Brain microvascular endothelial cell (primary cell): ENCODE results near the gene STRIP1.

Experiments used
- DNase-seq: peaks from one replicate; pipeline ENCODE4 v3.0.0-alpha.2; 2020
- H3K27ac ChIP-seq: fragments of 250-450 bp; sonication (Bioruptor Pico); 2 replicates; pipeline ENCODE4 v1.5.1; 2020; ENCODE audit warnings: mild to moderate bottlenecking, moderate library complexity
- H3K27me3 ChIP-seq: fragments of 250-450 bp; sonication (Bioruptor Pico); replicated peaks from 2 replicates; pipeline ENCODE4 v1.5.1; 2020; ENCODE audit warnings: mild to moderate bottlenecking
- H3K36me3 ChIP-seq: fragments of 250-450 bp; sonication (Bioruptor Pico); replicated peaks from 2 replicates; pipeline ENCODE4 v1.5.1; 2020; ENCODE audit warnings: mild to moderate bottlenecking
- H3K4me3 ChIP-seq: 2 replicates; pipeline ENCODE4 v1.5.1; 2011; ENCODE audit warnings: low read depth, mild to moderate bottlenecking, control low read depth, low read length, moderate library complexity
- in situ Hi-C: cut with HindIII; loops from 2 replicates; pipeline ENCODE4 v1.10.0; 2017; ENCODE audit warnings: low sequenced_read_pairs, low pct_ligation_motif_present
- TF ChIP-seq, protein P1 (sequence below): IDR thresholded peaks from 2 replicates; pipeline ENCODE4 v1.5.1; 2011; ENCODE audit warnings: low read depth, mild to moderate bottlenecking, moderate library complexity, low read length, control low read depth, inconsistent platforms; ENCODE audit errors: missing control alignments

STRIP1 gene

DNA sequence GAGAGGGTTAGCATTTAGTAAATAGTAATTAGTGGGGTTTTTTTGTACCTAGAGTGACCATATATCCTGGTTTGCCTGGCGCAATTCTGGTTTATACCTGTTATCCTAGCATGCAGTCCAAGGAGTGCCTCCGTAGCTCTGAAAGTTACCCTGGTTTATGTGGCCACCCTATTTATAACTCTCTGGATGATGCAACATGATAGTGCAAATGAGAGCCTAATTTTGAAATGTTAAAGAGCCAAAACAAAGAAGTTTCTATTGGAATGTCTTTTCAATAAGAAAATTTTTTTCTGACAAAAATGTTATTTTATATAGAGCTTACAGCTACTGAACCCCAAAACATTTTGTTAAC is 44.1 kb upstream of the STRIP1 start:
- no peak for DNase-seq
- in situ Hi-C loops = no loop called here
- Histone ChIP-seq H3K4me3 (no peak overlapping the region), H3K27ac (no peak overlapping the region), H3K27me3 (no peaks in the 10 kb centered on the region), H3K36me3 (peaks cover under 1% of the 10 kb centered on the region)
- TF ChIP-seq, protein P1, sequence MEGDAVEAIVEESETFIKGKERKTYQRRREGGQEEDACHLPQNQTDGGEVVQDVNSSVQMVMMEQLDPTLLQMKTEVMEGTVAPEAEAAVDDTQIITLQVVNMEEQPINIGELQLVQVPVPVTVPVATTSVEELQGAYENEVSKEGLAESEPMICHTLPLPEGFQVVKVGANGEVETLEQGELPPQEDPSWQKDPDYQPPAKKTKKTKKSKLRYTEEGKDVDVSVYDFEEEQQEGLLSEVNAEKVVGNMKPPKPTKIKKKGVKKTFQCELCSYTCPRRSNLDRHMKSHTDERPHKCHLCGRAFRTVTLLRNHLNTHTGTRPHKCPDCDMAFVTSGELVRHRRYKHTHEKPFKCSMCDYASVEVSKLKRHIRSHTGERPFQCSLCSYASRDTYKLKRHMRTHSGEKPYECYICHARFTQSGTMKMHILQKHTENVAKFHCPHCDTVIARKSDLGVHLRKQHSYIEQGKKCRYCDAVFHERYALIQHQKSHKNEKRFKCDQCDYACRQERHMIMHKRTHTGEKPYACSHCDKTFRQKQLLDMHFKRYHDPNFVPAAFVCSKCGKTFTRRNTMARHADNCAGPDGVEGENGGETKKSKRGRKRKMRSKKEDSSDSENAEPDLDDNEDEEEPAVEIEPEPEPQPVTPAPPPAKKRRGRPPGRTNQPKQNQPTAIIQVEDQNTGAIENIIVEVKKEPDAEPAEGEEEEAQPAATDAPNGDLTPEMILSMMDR = no peak

DNA sequence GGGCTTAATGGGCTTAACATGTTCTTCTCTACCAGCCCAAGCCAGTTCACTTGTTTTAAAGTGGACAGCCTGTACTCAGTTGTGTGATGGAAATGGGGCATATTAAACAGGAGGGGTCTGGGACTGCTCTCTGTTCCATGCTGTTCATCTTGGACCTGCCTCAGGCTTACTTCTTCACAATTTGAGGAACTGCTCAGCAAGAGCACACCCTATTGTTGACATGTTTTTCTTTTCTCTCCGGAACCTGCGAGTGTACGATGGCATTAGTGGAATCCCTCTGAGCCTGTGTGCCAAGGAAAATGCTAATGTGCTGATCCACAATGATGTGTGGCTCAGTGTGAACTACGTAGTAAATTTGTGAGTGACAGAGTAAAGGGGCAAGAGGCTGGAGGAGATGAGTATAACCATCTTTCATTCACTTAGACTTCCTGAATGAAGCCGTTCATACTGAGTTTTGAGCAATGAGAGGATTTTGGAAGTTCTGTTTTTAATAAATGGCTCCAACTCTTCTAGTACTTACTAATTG is 43.0 kb upstream of the STRIP1 start:
- no peak for DNase-seq
- TF ChIP-seq, protein P1 = no peak
- H3K27me3 ChIP-seq = no peaks in the 10 kb centered on the region
- H3K27ac ChIP-seq = no peak overlapping the region
- H3K4me3 ChIP-seq = no peak overlapping the region
- in situ Hi-C loops = no loop called here
- peaks cover 8% of the 10 kb centered on the region for H3K36me3 ChIP-seq

DNA sequence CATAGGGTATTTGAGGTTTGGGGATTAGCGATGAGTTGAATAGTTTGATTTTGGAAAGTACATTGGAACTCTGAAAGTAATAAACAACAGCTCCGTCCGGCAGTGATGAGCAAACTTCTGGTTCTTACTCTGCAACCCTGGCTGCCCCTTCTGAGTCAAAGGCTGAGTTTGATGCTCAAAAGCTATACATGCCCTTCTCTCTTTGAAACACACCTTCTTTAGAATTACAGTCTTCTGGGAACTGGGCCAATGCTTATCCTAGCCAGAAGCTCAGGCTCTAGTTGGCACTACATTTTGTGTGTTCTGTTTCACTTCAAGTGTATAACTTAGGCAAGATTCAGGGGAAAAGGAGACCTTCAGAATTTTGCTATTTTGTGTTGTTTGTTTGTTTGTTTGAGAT is 40.5 kb upstream of the STRIP1 start:
- Histone ChIP-seq H3K27ac (no peak overlapping the region), H3K27me3 (no peaks in the 10 kb centered on the region), H3K4me3 (no peak overlapping the region), H3K36me3 (peaks cover 8% of the 10 kb centered on the region)
- TF ChIP-seq, protein P1 = no peak
- DNase-seq = no peak
- in situ Hi-C loops = no loop called here

DNA sequence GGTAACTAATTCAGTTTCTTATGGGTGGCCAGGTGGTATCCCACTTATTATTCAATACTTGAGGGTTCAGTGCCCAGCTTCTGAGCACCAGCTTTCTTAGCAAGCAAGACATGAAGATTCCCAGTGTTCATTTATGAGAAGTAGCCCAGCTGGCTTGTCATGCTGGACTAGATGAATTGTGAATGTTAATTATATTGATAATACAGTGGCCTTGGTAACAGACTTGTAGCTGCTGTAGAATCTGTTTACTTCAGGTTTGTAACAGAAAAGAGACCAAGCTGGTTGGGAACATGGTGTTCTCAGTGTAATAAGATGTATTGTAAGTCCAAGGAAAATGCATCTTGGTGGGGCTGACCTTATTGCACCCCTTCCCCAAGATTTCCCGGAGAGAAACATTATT is 39.8 kb upstream of the STRIP1 start:
- TF ChIP-seq, protein P1 = no peak
- H3K36me3 ChIP-seq = peaks cover 8% of the 10 kb centered on the region
- in situ Hi-C loops = no loop called here
- H3K4me3 ChIP-seq = no peak overlapping the region
- no peaks in the 10 kb centered on the region for H3K27me3 ChIP-seq
- no peak for DNase-seq
- no peak overlapping the region for H3K27ac ChIP-seq

DNA sequence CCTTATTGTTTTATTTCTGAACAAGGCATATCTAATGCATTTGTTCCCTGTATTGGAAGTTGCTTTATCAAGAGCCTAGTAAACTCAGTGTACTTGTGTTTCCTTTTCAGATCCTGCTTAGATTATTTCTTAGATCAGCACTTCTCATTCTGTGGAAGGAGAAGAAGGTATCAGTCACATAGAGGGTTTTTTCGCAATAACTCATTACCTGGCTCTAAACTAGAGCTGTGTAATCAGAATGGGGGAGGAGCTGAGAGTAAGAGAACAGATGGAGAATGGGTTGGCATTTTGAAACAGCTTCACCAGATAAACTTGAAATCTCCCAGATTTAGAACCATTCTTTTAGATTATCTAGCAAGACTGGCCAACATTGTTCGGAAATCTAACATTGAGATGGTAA is 38.9 kb upstream of the STRIP1 start:
- in situ Hi-C loops = no loop called here
- Histone ChIP-seq H3K27ac (no peak overlapping the region), H3K27me3 (no peaks in the 10 kb centered on the region), H3K36me3 (peaks cover 8% of the 10 kb centered on the region), H3K4me3 (no peak overlapping the region)
- TF ChIP-seq, protein P1 = no peak
- no peak for DNase-seq

DNA sequence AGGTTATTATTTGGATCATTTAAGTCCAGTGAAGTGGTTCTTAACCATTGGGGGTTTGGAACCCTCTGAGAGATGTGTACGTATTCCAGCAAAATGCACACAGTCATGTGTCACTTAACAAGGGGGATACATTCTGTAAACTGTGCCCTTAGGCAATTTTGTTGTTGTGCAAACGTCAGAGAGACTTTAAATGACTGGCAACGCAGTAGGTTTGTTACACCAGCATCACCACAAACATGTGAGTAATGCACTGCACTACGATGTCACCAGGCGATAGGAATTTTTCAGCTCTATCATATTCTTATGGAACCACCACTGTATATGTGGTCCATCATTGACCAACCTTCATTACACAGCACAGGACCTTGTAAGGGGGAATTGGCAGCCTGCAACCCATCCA is 37.9 kb upstream of the STRIP1 start:
- TF ChIP-seq, protein P1 = no peak
- H3K36me3 ChIP-seq = peaks cover 8% of the 10 kb centered on the region
- H3K4me3 ChIP-seq = no peak overlapping the region
- DNase-seq = peak; percentile 69
- H3K27me3 ChIP-seq = no peaks in the 10 kb centered on the region
- peak overlapping the region; percentile 5 for H3K27ac ChIP-seq
- in situ Hi-C loops = no loop called here
